ENCODE results near the gene ICAM5.

The ICAM5 gene

DNA sequence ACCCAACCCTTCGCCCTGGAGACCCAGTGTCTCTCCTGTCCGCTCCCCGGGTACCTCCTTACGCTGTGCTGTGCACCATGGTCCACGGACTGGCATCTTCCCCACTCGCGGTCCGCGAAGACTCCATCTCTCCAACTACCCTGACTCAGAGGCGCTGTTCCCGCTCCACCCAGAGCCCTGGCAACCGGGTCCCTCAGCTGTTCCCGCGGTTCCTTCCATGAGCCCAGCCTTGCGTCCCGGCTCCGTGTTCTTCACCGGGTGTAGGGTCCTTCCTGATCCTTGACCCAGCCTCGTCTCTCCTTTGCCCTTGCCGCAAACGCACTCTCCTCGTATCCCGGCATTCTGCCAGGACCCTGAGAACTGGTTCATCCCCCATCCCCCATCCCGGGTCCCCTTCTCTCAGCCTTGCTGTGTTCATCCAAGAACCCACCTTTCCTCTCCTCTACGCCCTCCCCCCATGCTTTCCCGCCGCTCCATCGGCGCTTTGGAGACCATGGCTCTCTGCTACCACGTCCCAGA lies 664 bp downstream of the ICAM5 start:
- intact Hi-C loops (cut with DNase I), result no loop called here
- peak in 3 of 10 donors; percentile 22 to 87 (median 80) for DNase-seq

DNA sequence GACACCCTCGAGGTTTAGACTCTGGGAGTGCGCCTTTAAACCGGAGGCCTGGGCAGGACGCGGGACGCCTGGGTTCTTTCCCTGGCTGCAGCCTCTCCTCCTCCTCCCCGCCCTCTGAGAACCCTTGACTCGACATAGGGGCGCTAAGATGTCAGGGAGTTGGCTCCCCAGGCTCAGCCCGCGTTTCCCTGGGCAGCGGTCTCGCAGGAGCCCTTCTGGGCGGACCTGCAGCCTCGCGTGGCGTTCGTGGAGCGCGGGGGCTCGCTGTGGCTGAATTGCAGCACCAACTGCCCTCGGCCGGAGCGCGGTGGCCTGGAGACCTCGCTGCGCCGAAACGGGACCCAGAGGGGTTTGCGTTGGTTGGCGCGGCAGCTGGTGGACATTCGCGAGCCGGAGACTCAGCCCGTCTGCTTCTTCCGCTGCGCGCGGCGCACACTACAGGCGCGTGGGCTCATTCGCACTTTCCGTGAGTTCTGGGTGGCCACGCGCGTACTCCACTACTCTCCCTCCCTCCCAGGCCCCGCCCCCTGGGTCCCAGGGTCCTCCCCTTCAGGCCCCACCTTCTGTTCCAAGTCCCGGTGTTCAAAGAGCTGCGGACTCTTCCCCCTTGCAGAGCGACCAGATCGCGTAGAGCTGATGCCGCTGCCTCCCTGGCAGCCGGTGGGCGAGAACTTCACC lies 1.3 kb downstream of the ICAM5 start:
- intact Hi-C loops (cut with DNase I), result no loop called here
- peak in 6 of 10 donors; percentile 53 to 94 (median 75) for DNase-seq

DNA sequence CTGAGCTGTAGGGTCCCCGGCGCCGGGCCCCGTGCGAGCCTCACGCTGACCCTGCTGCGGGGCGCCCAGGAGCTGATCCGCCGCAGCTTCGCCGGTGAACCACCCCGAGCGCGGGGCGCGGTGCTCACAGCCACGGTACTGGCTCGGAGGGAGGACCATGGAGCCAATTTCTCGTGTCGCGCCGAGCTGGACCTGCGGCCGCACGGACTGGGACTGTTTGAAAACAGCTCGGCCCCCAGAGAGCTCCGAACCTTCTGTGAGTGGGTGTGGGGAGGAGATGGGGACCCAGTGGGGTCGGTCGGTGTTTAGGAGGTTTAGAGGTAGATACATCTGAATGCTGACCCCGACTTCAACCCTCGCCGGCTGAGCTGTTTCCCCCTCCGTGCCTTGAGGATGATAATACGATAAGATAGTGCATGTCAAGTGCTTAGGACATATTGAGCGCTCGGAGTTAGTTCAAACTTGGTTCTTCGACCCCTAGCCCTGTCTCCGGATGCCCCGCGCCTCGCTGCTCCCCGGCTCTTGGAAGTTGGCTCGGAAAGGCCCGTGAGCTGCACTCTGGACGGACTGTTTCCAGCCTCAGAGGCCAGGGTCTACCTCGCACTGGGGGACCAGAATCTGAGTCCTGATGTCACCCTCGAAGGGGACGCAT lies 1.9 kb downstream of the ICAM5 start:
- DNase-seq, result no peak
- intact Hi-C loops (cut with DNase I), result no loop called here

DNA sequence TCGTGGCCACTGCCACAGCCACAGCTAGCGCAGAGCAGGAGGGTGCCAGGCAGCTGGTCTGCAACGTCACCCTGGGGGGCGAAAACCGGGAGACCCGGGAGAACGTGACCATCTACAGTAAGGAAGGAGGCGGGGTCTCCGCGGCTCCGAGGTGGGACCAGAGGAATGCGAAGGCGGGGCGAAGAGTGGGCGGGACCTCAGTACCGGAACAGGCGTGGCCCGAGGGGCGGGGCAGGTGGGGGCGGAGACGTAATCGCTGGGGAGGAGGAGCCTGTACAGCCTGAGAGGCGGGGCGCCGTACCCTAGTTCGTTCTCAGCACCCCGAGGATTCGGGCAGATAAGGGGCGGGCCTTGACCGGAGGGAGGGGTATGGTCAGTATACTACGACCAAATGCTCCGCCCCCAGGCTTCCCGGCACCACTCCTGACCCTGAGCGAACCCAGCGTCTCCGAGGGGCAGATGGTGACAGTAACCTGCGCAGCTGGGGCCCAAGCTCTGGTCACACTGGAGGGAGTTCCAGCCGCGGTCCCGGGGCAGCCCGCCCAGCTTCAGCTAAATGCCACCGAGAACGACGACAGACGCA lies 2.5 kb downstream of the ICAM5 start:
- intact Hi-C loops (cut with DNase I), result no loop called here
- DNase-seq, result peak in 8 of 10 donors; percentile 43 to 95 (median 65)

- peak in 1 of 10 donors; percentile 62 for DNase-seq
- intact Hi-C loops (cut with DNase I), result no loop called here
These were observed 3.3 kb downstream of the ICAM5 start for GRCh38 chr19:10292789-10293636.

GRCh38 chr19:10293637-10294367 lies 4.0 kb downstream of the ICAM5 start:
- intact Hi-C loops (cut with DNase I), result no loop called here
- peak in 1 of 10 donors; percentile 68 for DNase-seq

DNA sequence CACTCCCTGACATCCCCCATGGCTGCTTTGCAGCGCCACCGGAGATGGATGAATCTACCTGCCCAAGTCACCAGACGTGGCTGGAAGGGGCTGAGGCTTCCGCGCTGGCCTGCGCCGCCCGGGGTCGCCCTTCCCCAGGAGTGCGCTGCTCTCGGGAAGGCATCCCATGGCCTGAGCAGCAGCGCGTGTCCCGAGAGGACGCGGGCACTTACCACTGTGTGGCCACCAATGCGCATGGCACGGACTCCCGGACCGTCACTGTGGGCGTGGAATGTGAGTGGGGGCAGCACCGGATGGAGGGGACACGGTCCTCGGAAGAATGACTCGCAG lies 4.6 kb downstream of the ICAM5 start:
- no peak for DNase-seq
- intact Hi-C loops (cut with DNase I), result no loop called here

DNA sequence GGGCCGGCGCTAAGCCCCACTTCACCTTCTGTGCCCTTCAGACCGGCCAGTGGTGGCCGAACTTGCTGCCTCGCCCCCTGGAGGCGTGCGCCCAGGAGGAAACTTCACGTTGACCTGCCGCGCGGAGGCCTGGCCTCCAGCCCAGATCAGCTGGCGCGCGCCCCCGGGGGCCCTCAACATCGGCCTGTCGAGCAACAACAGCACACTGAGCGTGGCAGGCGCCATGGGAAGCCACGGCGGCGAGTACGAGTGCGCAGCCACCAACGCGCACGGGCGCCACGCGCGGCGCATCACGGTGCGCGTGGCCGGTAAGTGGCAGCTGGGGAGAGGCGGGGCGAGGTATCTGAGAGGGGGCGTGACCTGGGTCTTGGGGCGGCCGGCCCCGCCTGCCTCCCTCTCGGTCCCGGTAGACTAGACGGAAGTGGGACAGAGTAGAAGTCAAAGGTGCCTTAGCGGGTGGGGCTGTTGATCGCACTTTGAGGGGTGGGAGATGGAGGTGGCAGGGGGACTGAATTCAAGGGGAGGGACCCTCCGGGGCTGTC lies 5.6 kb downstream of the ICAM5 start:
- DNase-seq, result peak in 1 of 10 donors; percentile 84
- intact Hi-C loops (cut with DNase I), result no loop called here

GRCh38 chr19:10295847-10296591 lies 6.3 kb downstream of the ICAM5 start:
- DNase-seq, result no peak
- intact Hi-C loops (cut with DNase I), result no loop called here

DNA sequence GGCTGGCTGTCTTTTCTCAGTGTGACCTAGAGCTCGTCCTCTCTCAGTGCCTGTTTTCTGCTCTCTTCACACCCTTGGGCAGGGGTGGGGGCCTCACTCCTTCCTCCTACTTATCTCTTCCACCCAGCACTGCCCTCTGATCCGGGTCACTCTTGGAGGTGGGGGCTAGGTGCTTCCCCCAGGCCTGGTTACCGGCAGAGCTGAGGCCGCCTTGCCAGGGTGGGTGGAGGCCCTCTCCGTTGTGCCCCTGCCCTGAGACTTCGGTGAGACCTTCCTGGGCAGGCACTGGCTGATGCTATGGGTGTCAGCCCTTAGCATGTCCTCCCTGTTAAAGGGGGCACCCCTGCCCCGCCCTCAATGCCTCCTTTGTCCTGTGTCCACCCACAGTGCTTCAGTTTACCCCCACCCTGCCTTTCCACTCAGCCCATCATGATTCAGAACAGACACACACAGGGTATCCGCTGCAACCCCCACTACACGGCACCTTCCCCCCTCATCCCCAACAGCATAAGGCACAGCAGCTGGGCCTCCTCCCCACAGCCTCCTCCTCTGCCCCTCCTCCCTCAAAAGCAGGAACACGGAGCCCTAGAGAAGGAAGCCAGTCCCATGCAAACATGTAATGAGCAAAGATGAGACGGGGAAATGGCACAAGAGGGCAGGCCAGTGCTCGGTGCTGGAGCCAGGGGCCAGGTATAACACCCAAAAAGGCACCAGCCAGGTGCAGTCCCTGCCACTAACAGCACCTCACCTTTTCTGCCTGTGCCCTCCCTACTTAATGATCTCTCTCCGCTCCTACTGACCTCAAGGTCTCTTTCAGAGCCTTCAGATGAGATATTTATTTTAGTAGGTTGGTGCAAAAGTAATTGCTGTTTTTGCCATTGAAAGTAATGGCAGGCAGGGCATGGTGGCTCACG lies 10.1 kb downstream of the ICAM5 start:
- DNase-seq, result peak in 4 of 10 donors; percentile 36 to 93 (median 66)
- intact Hi-C loops (cut with DNase I), result no loop called here

GRCh38 chr19:10305139-10305806 lies 15.5 kb downstream of the ICAM5 start:
- DNase-seq, result peak in 9 of 10 donors; percentile 44 to 95 (median 70)
- intact Hi-C loops (cut with DNase I), result no loop called here

DNA sequence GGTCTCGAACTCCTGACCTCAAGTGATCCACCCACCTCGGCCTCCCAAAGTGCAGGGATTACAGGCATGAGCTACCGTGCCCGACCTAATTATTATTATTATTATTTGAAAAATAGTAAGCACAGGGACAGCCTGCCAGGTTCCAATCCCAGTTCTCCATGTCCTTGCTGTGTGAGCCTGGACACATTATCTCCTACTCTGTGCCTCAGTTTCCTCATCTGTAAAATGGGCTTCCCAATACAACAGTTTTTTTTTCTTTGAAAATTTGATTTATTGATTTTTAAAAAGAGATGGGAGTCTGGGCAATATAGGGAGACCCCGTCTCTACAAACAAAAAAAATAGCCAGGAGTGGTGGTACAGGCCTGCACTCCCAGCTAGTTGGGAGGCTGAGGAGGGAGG lies 16.6 kb downstream of the ICAM5 start:
- DNase-seq, result no peak
- intact Hi-C loops (cut with DNase I), result no loop called here

GRCh38 chr19:10309423-10309822 lies 19.7 kb downstream of the ICAM5 start, which contains the start of gene ZGLP1:
Gene ZGLP1, minus strand, starts transcription at chr19:10309815.
- DNase-seq, result no peak
- intact Hi-C loops (cut with DNase I), result no loop called here

DNA sequence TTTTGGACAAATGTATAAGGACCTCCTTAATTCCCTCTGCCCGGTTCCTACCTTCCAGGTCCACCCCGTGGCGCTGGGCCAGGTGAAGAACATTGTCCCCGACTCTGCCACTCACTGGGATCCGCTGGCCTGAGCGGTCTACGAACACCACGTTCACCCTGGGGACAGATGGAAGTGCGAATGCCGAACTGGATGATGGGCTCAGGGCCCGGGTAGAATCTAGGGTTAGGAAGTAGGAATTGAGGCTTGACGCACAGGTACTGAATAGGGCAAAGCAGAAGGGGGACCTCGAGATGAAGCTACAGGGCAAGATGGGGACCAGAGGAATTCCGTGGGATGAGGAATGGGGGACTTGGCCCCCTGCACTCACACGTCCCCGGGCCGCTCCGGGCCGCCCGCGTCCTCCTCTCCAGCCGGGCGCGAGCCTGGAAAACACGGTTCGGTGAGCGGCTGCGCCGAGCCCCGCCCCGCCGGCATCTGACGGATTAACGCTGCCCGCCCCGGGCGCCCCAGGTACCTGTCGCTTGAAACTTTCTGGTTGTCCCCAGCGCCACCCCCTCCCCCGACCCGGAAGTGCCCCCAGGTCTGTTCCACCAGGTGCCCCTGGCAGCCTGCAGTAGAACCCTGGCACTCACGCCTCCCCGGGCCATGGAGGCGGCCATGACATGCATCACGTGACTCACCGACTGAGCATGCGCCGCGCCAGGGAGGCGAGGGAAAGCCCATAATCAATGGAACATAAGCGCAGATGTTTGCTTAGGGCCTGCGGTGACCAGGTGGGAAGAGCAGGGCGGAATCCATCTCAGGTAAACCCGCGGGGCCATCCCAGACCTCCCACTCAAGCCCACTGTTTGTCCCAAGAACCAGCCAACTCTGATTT lies 25.8 kb downstream of the ICAM5 start, which contains the start of gene FDX2:
TSS of gene FDX2 (minus strand) at position 681 of the 880 bp plus-strand sequence. CDS start at position 662, 19 bp downstream.
- intact Hi-C loops (cut with DNase I), result loop anchor here (2.0 kb wide), 1 partner anchor 65 kb away; the partner anchor contains the start of gene TYK2
- DNase-seq, result peak; percentile 84 to 98 (median 92)

- no peak for DNase-seq
- intact Hi-C loops (cut with DNase I), result no loop called here
These were observed 26.7 kb downstream of the ICAM5 start for GRCh38 chr19:10316229-10317044.

Measured in posterior cingulate gyrus (tissue), 11 donors.